Neural crest cell (in vitro differentiated cells): ENCODE results near the gene NSMF. TPM values are rescaled to one million over a fixed set of nuclear protein-coding genes. Genes with fewer than 3 reads are reported as not detected.

ENCODE experiments used
- DNase-seq: peaks from one replicate; pipeline ENCODE4 v3.0.0; 2021; ENCODE audit warnings: low read depth, mixed read lengths, low spot score
- H3K27ac Mint-ChIP-seq: one replicate; pipeline ENCODE4 v1.8.0; 2021; ENCODE audit warnings: mild to moderate bottlenecking, mixed read lengths; ENCODE audit not compliant: unreplicated experiment
- H3K27me3 Mint-ChIP-seq: 2 replicates; pipeline ENCODE4 v1.8.0; 2021; ENCODE audit warnings: low read depth, mild to moderate bottlenecking, mixed read lengths
- H3K36me3 Mint-ChIP-seq: 2 replicates; pipeline ENCODE4 v1.8.0; 2021; ENCODE audit warnings: low read depth, mild to moderate bottlenecking, mixed read lengths
- H3K4me1 Mint-ChIP-seq: 2 replicates; pipeline ENCODE4 v1.8.0; 2021; ENCODE audit warnings: mixed read lengths
- H3K4me3 Mint-ChIP-seq: one replicate; pipeline ENCODE4 v1.8.0; 2021; ENCODE audit warnings: mild to moderate bottlenecking, mixed read lengths
- H3K9me3 Mint-ChIP-seq: 2 replicates; pipeline ENCODE4 v1.8.0; 2021; ENCODE audit warnings: mixed read lengths
- CTCF ChIP-seq: fragments of 200-600 bp; sonication (generic); conservative IDR thresholded peaks from 2 replicates; pipeline ENCODE4 v1.5.0; 2021; ENCODE audit warnings: antibody characterized with exemption, mild to moderate bottlenecking
- microRNA-seq: library from miRNA; unstranded; fragments of <30 nt; microRNA quantifications from one replicate; pipeline ENCODE4, GENCODE V29; 2020
- total RNA-seq: library from RNA; stranded (reverse); gene quantifications from 2 replicates; pipeline ENCODE4 v1.2.1, GENCODE V29; 2021

NSMF gene
- total RNA-seq, 1 donor from 2014 or later = 64.4 TPM

- no peaks in the 10 kb centered on the region for H3K4me1 Mint-ChIP-seq
- no peak for TF ChIP-seq CTCF
- no peak for DNase-seq
These were observed 61.3 kb downstream of the NSMF start for GRCh38 chr9:137397675-137398423.

More at GRCh38 chr9:137397675-137398423, 61.3 kb downstream of the NSMF start:
- Mint-ChIP-seq H3K27me3 (no peaks in the 10 kb centered on the region), H3K9me3 (peaks cover 3% of the 10 kb centered on the region), H3K27ac (no peak overlapping the region), H3K36me3 (peaks cover 16% of the 10 kb centered on the region), H3K4me3 (no peak overlapping the region)

Small RNA genes within 50 kb of the gene (microRNA-seq; reads per million reads assigned to microRNA genes)
- 16.6 reads per million, percentile 32 among the genes with 10 or more reads in this experiment for gene MIR7114

Other genes with a start within 250 kb of the NSMF start
- gene RNF208, start 237.1 kb downstream of the NSMF start, total RNA-seq = 9.7 and 10.1 TPM in 2 replicates
- 1.2 and 1.6 TPM in 2 replicates for gene CYSRT1, start 234.2 kb downstream of the NSMF start, total RNA-seq
- gene RNF224, start 231.8 kb downstream of the NSMF start, total RNA-seq = 0.16 TPM in 1 of 2 replicates, not detected in the other
- gene SLC34A3, start 228.4 kb downstream of the NSMF start, total RNA-seq = not detected in 2 replicates
- 329 and 336 TPM in 2 replicates for gene TUBB4B, start 218.0 kb downstream of the NSMF start, total RNA-seq
- 0.26 TPM in 1 of 2 replicates, not detected in the other for gene STPG3, start 208.0 kb downstream of the NSMF start, total RNA-seq
- gene NELFB, start 204.0 kb downstream of the NSMF start, total RNA-seq = 76.7 and 79.0 TPM in 2 replicates
- 0.75 and 0.86 TPM in 2 replicates for gene TOR4A, start 181.6 kb downstream of the NSMF start, total RNA-seq
- gene NRARP, start 157.1 kb downstream of the NSMF start, total RNA-seq = 31.7 and 33.7 TPM in 2 replicates
- gene EXD3, start 36.2 kb downstream of the NSMF start, total RNA-seq = 15.1 and 17.6 TPM in 2 replicates
- 0.89 and 0.98 TPM in 2 replicates for gene NOXA1, start 35.9 kb downstream of the NSMF start, total RNA-seq
- 0.12 and 0.14 TPM in 2 replicates for gene ENTPD8, start 18.0 kb downstream of the NSMF start, total RNA-seq
- 1.8 and 2.2 TPM in 2 replicates for gene PNPLA7, start 91.1 kb upstream of the NSMF start, total RNA-seq
- gene MRPL41, start 92.5 kb upstream of the NSMF start, total RNA-seq = 40.9 and 42.0 TPM in 2 replicates
- gene DPH7, start 119.6 kb upstream of the NSMF start, total RNA-seq = 59.0 and 63.0 TPM in 2 replicates
- 71.9 and 72.6 TPM in 2 replicates for gene ZMYND19, start 131.2 kb upstream of the NSMF start, total RNA-seq
- gene ARRDC1, start 146.4 kb upstream of the NSMF start, total RNA-seq = 18.1 and 20.1 TPM in 2 replicates
- gene EHMT1, start 159.7 kb upstream of the NSMF start, total RNA-seq = 163 and 167 TPM in 2 replicates